ENCODE data around the gene CWH43. TPM values are rescaled to one million over a fixed set of nuclear protein-coding genes. Genes with fewer than 3 reads are reported as not detected.

Gene CWH43
- total and polyA plus RNA-seq, 2 donors (not counting 3 experiments of a cell fraction or from before 2014, with no cell fraction given) = not detected

GRCh38 chr4:48960988-48961635, 25.0 kb upstream of the CWH43 start:
- no peak for DNase-seq (ENCODE audit: low read depth, low spot score)
- H2AFZ ChIP-seq (ENCODE audit: low read depth, low read length) = no peak overlapping the region
- no peak for TF ChIP-seq MYC (IDR thresholded peaks at IDR 0.05; ENCODE audit: low read depth, low read length)
- TF ChIP-seq GATA2 (IDR thresholded peaks at IDR 0.05; ENCODE audit: insufficient read depth, insufficient read length, low read depth, low read length) = no peak
- no peak for TF ChIP-seq MAX (IDR thresholded peaks at IDR 0.05; ENCODE audit: insufficient read depth, insufficient read length)
- no peak for TF ChIP-seq POLR2A (IDR thresholded peaks at IDR 0.05; ENCODE audit: low read depth, low read length)
- TF ChIP-seq EZH2 (IDR thresholded peaks at IDR 0.05; ENCODE audit: borderline replicate concordance, low read depth, low read length, severe bottlenecking) = no peak
- TF ChIP-seq POLR2AphosphoS5 (IDR thresholded peaks at IDR 0.05; ENCODE audit: insufficient read depth, low read depth, low read length) = no peak
- TF ChIP-seq FOS (IDR thresholded peaks at IDR 0.05; ENCODE audit: borderline replicate concordance, insufficient read depth, low read length) = no peak
- TF ChIP-seq CTCF (IDR thresholded peaks at IDR 0.05; ENCODE audit: extremely low read depth in 1 of 2, insufficient read depth in 1 of 2, low read depth in 1 of 2, low read length in 2 of 2) = no peak
- no peak for TF ChIP-seq JUN (IDR thresholded peaks at IDR 0.05; ENCODE audit: borderline replicate concordance, insufficient read depth, insufficient read length, low read depth)
- no peaks in the 10 kb centered on the region for H3K9me3 ChIP-seq (replicated peaks; ENCODE audit: control insufficient read depth, insufficient read depth, low read length)
- H3K79me2 ChIP-seq (ENCODE audit: control insufficient read depth, insufficient read depth, low read length) = no peaks in the 10 kb centered on the region
- H3K27ac ChIP-seq (ENCODE audit: insufficient read depth, low read depth, low read length) = no peak overlapping the region
- no peak for FAIRE-seq
- no peak overlapping the region for H3K4me2 ChIP-seq (ENCODE audit: insufficient read depth, low read length)
- CTCF ChIA-PET = interaction anchor here (1.4 to 3.8 kb wide), 3 partner anchors 179 to 404 kb away, joined by 3 to 34 read pairs (median 4); no protein-coding TSS in a partner anchor
- BruUV-seq (replicated peaks) = no TSS peak
- POLR2A ChIA-PET = no interaction called here
- no peak overlapping the region for H3K4me3 ChIP-seq (replicated peaks in 1 of 3; ENCODE audit: insufficient read depth in 1 of 3, low read depth in 1 of 3, low read length in 3 of 3)
- H3K9me1 ChIP-seq (replicated peaks; ENCODE audit: control insufficient read depth, extremely low read depth, insufficient read depth, low read length) = no peaks in the 10 kb centered on the region
- no peaks in the 10 kb centered on the region for H3K36me3 ChIP-seq (ENCODE audit: control insufficient read depth in 2 of 2, extremely low read depth in 1 of 2, insufficient read depth in 2 of 2, low read length in 2 of 2)
- intact Hi-C loops (cut with micrococcal nuclease) (no loop called here), dilution Hi-C loops (cut with MboI; ENCODE audit: extremely low pct_ligation_motif_present, low sequenced_read_pairs) (loop anchor here (25.0 kb wide), 1 partner anchor 124 kb away; the partner anchor contains the start of gene OCIAD1)
- peaks cover 0 to 2% of the 10 kb centered on the region in 2 experiments for H3K27me3 ChIP-seq (ENCODE audit: control insufficient read depth in 2 of 2, insufficient read depth in 2 of 2, low read length in 2 of 2)
- H3K9ac ChIP-seq (replicated peaks; ENCODE audit: extremely low read depth, insufficient read depth, low read length) = no peak overlapping the region
- no peaks in the 10 kb centered on the region for H4K20me1 ChIP-seq (replicated peaks; ENCODE audit: control insufficient read depth, extremely low read depth, insufficient read depth, low read length)
- no peaks in the 10 kb centered on the region for H3K4me1 ChIP-seq (ENCODE audit: control insufficient read depth, extremely low read depth, insufficient read depth, low read length)
